T-cell (primary cell): Measurements from ENCODE around the gene TRIM17. TPM values are rescaled to one million over a fixed set of nuclear protein-coding genes. Genes with fewer than 3 reads are reported as not detected.

ENCODE experiments used
- ATAC-seq, 4 experiments: fragments of 200-7000 bp in 3 of 4; fragments of 150-1000 bp in 1 of 4; cut with Tn5 transposase; replicated peaks in 1 of 4; 1 replicate in 3 of 4; 2 replicates in 1 of 4; pipeline ENCODE4 v1.10.0; 2021; ENCODE audit warnings: moderate library complexity in 3 of 4, mild to moderate bottlenecking in 2 of 4, moderate number of reproducible peaks in 1 of 4
- CTCF ChIA-PET, 2 donors: fragments of 300-600 bp; sonication (Branson Sonifier 250); formaldehyde crosslinking; loops; one replicate each; lab custom pipeline; 2022; ENCODE audit warnings: antibody characterized with exemption in 2 of 2; lab: Charles Lee
- POLR2A ChIA-PET, 2 donors: fragments of 300-600 bp; sonication (Branson Sonifier 250); formaldehyde crosslinking; loops; one replicate each; lab custom pipeline; 2022; ENCODE audit warnings: antibody characterized with exemption in 2 of 2; lab: Charles Lee
- DNase-seq, 35 experiments: peaks; one replicate each; pipeline versions ENCODE4 v3.0.0 to v3.0.0-alpha.2; 2013 to 2023
- H3K27ac ChIP-seq: one replicate; pipeline ENCODE4 v1.5.1; 2013; ENCODE audit warnings: low read length
- H3K27me3 ChIP-seq, 2 experiments: replicated peaks in 1 of 2; 1 replicate in 1 of 2; 2 replicates in 1 of 2; pipeline versions ENCODE4 v1.6.1 to v1.7.0; 2013; ENCODE audit warnings: low read length in 1 of 2, mixed read lengths in 1 of 2; ENCODE audit not compliant: control insufficient read depth in 2 of 2, insufficient read depth in 2 of 2; ENCODE audit errors: extremely low read depth in 1 of 2
- H3K36me3 ChIP-seq, 2 donors: 1 replicate in 1 of 2; 2 replicates in 1 of 2; pipeline versions ENCODE4 v1.6.1 to v1.7.0; 2013; ENCODE audit warnings: low read length in 1 of 2; ENCODE audit not compliant: control insufficient read depth in 2 of 2, insufficient read depth in 1 of 2; ENCODE audit errors: extremely low read depth in 1 of 2
- H3K4me1 ChIP-seq, 2 experiments: 1 replicate in 1 of 2; 2 replicates in 1 of 2; pipeline versions ENCODE4 v1.6.1 to v1.7.0; 2013; ENCODE audit warnings: low read length in 2 of 2, mixed read lengths in 1 of 2; ENCODE audit not compliant: insufficient read depth in 2 of 2, control insufficient read depth in 1 of 2; ENCODE audit errors: extremely low read depth in 1 of 2
- H3K4me3 ChIP-seq, 2 donors: 1 replicate in 1 of 2; 2 replicates in 1 of 2; pipeline versions ENCODE4 v1.5.1 to v1.7.0; 2013; ENCODE audit warnings: mild to moderate bottlenecking in 2 of 2, low read length in 1 of 2, moderate library complexity in 1 of 2; ENCODE audit not compliant: control insufficient read depth in 1 of 2; ENCODE audit errors: extremely low read depth in 1 of 2
- H3K9me3 ChIP-seq: 2 replicates; pipeline ENCODE4 v1.7.0; 2013
- H3K27ac Mint-ChIP-seq, 2 donors: one replicate each; pipeline ENCODE4 v1.8.0; 2020 to 2021; ENCODE audit warnings: mild to moderate bottlenecking in 2 of 2, mixed read lengths in 2 of 2
- H3K27me3 Mint-ChIP-seq, 2 donors: one replicate each; pipeline ENCODE4 v1.8.0; 2021 to 2022; ENCODE audit warnings: mixed read lengths in 2 of 2
- H3K36me3 Mint-ChIP-seq: one replicate; pipeline ENCODE4 v1.8.0; 2021; ENCODE audit warnings: mixed read lengths
- H3K4me1 Mint-ChIP-seq, 3 donors: one replicate each; pipeline ENCODE4 v1.8.0; 2020 to 2022; ENCODE audit warnings: mixed read lengths in 3 of 3, mild to moderate bottlenecking in 1 of 3
- H3K4me3 Mint-ChIP-seq, 3 donors: one replicate each; pipeline ENCODE4 v1.8.0; 2020 to 2022; ENCODE audit warnings: mild to moderate bottlenecking in 3 of 3, mixed read lengths in 3 of 3, moderate library complexity in 3 of 3
- H3K9me3 Mint-ChIP-seq, 3 donors: one replicate each; pipeline ENCODE4 v1.8.0; 2020 to 2022; ENCODE audit warnings: mixed read lengths in 3 of 3
- WGBS: methylation state at CpG from one replicate; pipeline ENCODE4 v1.1.5; 2013; ENCODE audit warnings: missing lambda C conversion rate; ENCODE audit not compliant: insufficient coverage; 5-methylcytosine and 5-hydroxymethylcytosine counted together
- total RNA-seq, 35 experiments: library from RNA in 6 of 35; stranded (reverse) in 6 of 35; fragments of 120-200 nt in 1 of 35; gene quantifications; one replicate each; pipeline versions ENCODE4 v1.2.1 to v1.2.4 and lab custom pipeline; 2013 to 2026

The TRIM17 gene
- total RNA-seq, 5 donors from 2014 or later (not counting 1 experiment from before 2014, with no cell fraction given): 0.90 to 4.7 (median 1.7) TPM

GRCh38 chr1:228452194-228453021, 35.7 kb upstream of the TRIM17 start:
- 91% methylated on average over 5 of the region's 10 CpGs for WGBS
- DNase-seq (no peak), ATAC-seq (no peak)
- Histone ChIP-seq H3K9me3 (no peaks in the 10 kb centered on the region), H3K4me1 (peaks cover 0 to 12% of the 10 kb centered on the region in 2 experiments), H3K4me3 (no peak overlapping the region), H3K27ac (no peak overlapping the region), H3K36me3 (no peaks in the 10 kb centered on the region), H3K27me3 (peaks cover 2 to 7% of the 10 kb centered on the region in 2 experiments)
- peaks cover 9% of the 10 kb centered on the region for H3K36me3 Mint-ChIP-seq
- H3K4me3 Mint-ChIP-seq: no peak overlapping the region
- H3K4me1 Mint-ChIP-seq: peaks cover 22 to 25% (median 23%) of the 10 kb centered on the region in 3 donors
- ChIA-PET CTCF (no interaction called here), POLR2A (no interaction called here)
- no peaks in the 10 kb centered on the region for H3K9me3 Mint-ChIP-seq
- H3K27ac Mint-ChIP-seq: no peak overlapping the region
- H3K27me3 Mint-ChIP-seq: peaks cover 5 to 7% of the 10 kb centered on the region in 2 donors

GRCh38 chr1:228450200-228450599, 33.5 kb upstream of the TRIM17 start:
- POLR2A ChIA-PET: no interaction called here

GRCh38 chr1:228448372-228448771, 31.7 kb upstream of the TRIM17 start:
- Histone ChIP-seq H3K36me3 (no peaks in the 10 kb centered on the region), H3K27me3 (peaks cover 10 to 35% of the 10 kb centered on the region in 2 experiments), H3K9me3 (no peaks in the 10 kb centered on the region), H3K4me3 (no peak overlapping the region), H3K27ac (no peak overlapping the region), H3K4me1 (peaks cover 0 to 16% of the 10 kb centered on the region in 2 experiments)
- no peaks in the 10 kb centered on the region for H3K9me3 Mint-ChIP-seq
- H3K27me3 Mint-ChIP-seq: peaks cover 25 to 46% of the 10 kb centered on the region in 2 donors
- ChIA-PET POLR2A (interaction anchor here in 1 of 2 donors (0.6 kb wide), 1 partner anchor 68 kb away, joined by 3 read pairs; no protein-coding TSS in a partner anchor), CTCF (interaction anchor here in 1 of 2 donors (0.6 kb wide), 1 partner anchor 808 kb away, joined by 3 read pairs; no protein-coding TSS in a partner anchor)
- peaks cover 14 to 18% (median 14%) of the 10 kb centered on the region in 3 donors for H3K4me1 Mint-ChIP-seq
- ATAC-seq (no peak), DNase-seq (no peak)
- no peak overlapping the region for H3K4me3 Mint-ChIP-seq
- no CpG with 5 or more reads among the region's 6 CpGs for WGBS
- no peak overlapping the region for H3K27ac Mint-ChIP-seq
- H3K36me3 Mint-ChIP-seq: peaks cover 5% of the 10 kb centered on the region

More at GRCh38 chr1:228450200-228450599, 33.5 kb upstream of the TRIM17 start:
- Histone ChIP-seq H3K4me1 (peaks cover 0 to 18% of the 10 kb centered on the region in 2 experiments), H3K4me3 (no peak overlapping the region), H3K27ac (no peak overlapping the region), H3K36me3 (no peaks in the 10 kb centered on the region), H3K9me3 (no peaks in the 10 kb centered on the region), H3K27me3 (peaks cover 4 to 22% of the 10 kb centered on the region in 2 experiments)
- H3K27ac Mint-ChIP-seq: no peak overlapping the region
- no peak overlapping the region for H3K4me3 Mint-ChIP-seq
- 83% methylated on average over 8 of the region's 11 CpGs for WGBS
- DNase-seq: no peak
- ATAC-seq: no peak
- H3K36me3 Mint-ChIP-seq: peaks cover 9% of the 10 kb centered on the region
- H3K9me3 Mint-ChIP-seq: no peaks in the 10 kb centered on the region
- H3K4me1 Mint-ChIP-seq: peaks cover 19 to 21% (median 20%) of the 10 kb centered on the region in 3 donors
- peaks cover 14 to 28% of the 10 kb centered on the region in 2 donors for H3K27me3 Mint-ChIP-seq
- CTCF ChIA-PET: interaction anchor here in 1 of 2 donors (0.5 kb wide), 1 partner anchor 38 kb away, joined by 3 read pairs; no protein-coding TSS in a partner anchor

- Histone ChIP-seq H3K4me1 (peaks cover 0 to 14% of the 10 kb centered on the region in 2 experiments), H3K27ac (no peak overlapping the region), H3K27me3 (peaks cover 10 to 39% of the 10 kb centered on the region in 2 experiments), H3K9me3 (no peaks in the 10 kb centered on the region), H3K36me3 (no peaks in the 10 kb centered on the region), H3K4me3 (no peak overlapping the region)
- peaks cover 30 to 56% of the 10 kb centered on the region in 2 donors for H3K27me3 Mint-ChIP-seq
- H3K27ac Mint-ChIP-seq: no peak overlapping the region
- DNase-seq: no peak
- H3K36me3 Mint-ChIP-seq: no peaks in the 10 kb centered on the region
- ChIA-PET POLR2A (no interaction called here), CTCF (no interaction called here)
- WGBS: 68% methylated on average over 14 of the region's 15 CpGs
- H3K4me3 Mint-ChIP-seq: peak overlapping the region in 2 of 3 donors; percentile 1 to 86
- H3K4me1 Mint-ChIP-seq: peaks cover 12 to 14% (median 14%) of the 10 kb centered on the region in 3 donors
- no peaks in the 10 kb centered on the region for H3K9me3 Mint-ChIP-seq
- no peak for ATAC-seq
Observed at GRCh38 chr1:228446852-228447251, 30.2 kb upstream of the TRIM17 start.

GRCh38 chr1:228445843-228446650, 29.4 kb upstream of the TRIM17 start:
- DNase-seq (peak in 14 of 35 experiments; percentile 5 to 50 (median 16)), ATAC-seq (peak; percentile 66 to 89 (median 80))
- ChIA-PET CTCF (interaction anchor here in 1 of 2 donors (0.6 kb wide), 1 partner anchor 13 kb away, joined by 3 read pairs; no protein-coding TSS in a partner anchor), POLR2A (no interaction called here)
- Mint-ChIP-seq H3K9me3 (no peaks in the 10 kb centered on the region), H3K4me1 (peaks cover 12 to 14% (median 14%) of the 10 kb centered on the region in 3 donors), H3K27ac (peak overlapping the region in 1 of 2 donors; percentile 7), H3K4me3 (peak overlapping the region; percentile 75 to 86 (median 75)), H3K36me3 (no peaks in the 10 kb centered on the region), H3K27me3 (peaks cover 30 to 61% of the 10 kb centered on the region in 2 donors)
- peak overlapping the region; percentile 38 to 42 for H3K4me3 ChIP-seq
- H3K27ac ChIP-seq: no peak overlapping the region
- H3K4me1 ChIP-seq: peaks cover 0 to 14% of the 10 kb centered on the region in 2 experiments
- no peaks in the 10 kb centered on the region for H3K9me3 ChIP-seq
- H3K27me3 ChIP-seq: peaks cover 10 to 46% of the 10 kb centered on the region in 2 experiments
- no peaks in the 10 kb centered on the region for H3K36me3 ChIP-seq
- WGBS: 6% methylated on average over 35 of the region's 51 CpGs

GRCh38 chr1:228445490-228445842, 28.8 kb upstream of the TRIM17 start:
- ATAC-seq: peak in 1 of 4 experiments; percentile 13
- Mint-ChIP-seq H3K36me3 (no peaks in the 10 kb centered on the region), H3K9me3 (no peaks in the 10 kb centered on the region), H3K27me3 (peaks cover 33 to 66% of the 10 kb centered on the region in 2 donors), H3K4me3 (peak overlapping the region; percentile 75 to 86 (median 75)), H3K4me1 (peaks cover 12 to 14% (median 14%) of the 10 kb centered on the region in 3 donors), H3K27ac (no peak overlapping the region)
- Histone ChIP-seq H3K36me3 (no peaks in the 10 kb centered on the region), H3K4me1 (peaks cover 0 to 14% of the 10 kb centered on the region in 2 experiments), H3K27ac (no peak overlapping the region), H3K9me3 (no peaks in the 10 kb centered on the region), H3K4me3 (peak overlapping the region; percentile 38 to 42), H3K27me3 (peaks cover 10 to 51% of the 10 kb centered on the region in 2 experiments)
- WGBS: 17% methylated on average over 9 of the region's 16 CpGs
- DNase-seq: no peak
- CTCF ChIA-PET: no interaction called here
- POLR2A ChIA-PET: no interaction called here
